Ascending aorta (tissue), 2 donors: Measurements from ENCODE around the gene CCDC172. TPM values are rescaled to one million over a fixed set of nuclear protein-coding genes. Genes with fewer than 3 reads are reported as not detected.

Experiments
- DNase-seq, 2 donors: peaks; one replicate each; pipeline ENCODE4 v3.0.0-alpha.2; 2019; ENCODE audit warnings: low spot score in 2 of 2
- H3K27ac ChIP-seq, 2 donors: fragments of 200-600 bp; sonication (generic); one replicate each; pipeline ENCODE4 v1.5.1; 2016 to 2017; ENCODE audit warnings: mild to moderate bottlenecking in 1 of 2
- H3K27me3 ChIP-seq: fragments of 200-600 bp; sonication (generic); one replicate; pipeline ENCODE4 v1.5.1; 2017
- H3K36me3 ChIP-seq, 2 donors: fragments of 200-600 bp; sonication (generic); one replicate each; pipeline ENCODE4 v1.5.1; 2016
- H3K4me1 ChIP-seq, 2 donors: fragments of 200-600 bp; sonication (generic); one replicate each; pipeline ENCODE4 v1.5.1; 2016 to 2017; ENCODE audit warnings: mild to moderate bottlenecking in 1 of 2
- H3K4me3 ChIP-seq, 2 donors: fragments of 200-600 bp; sonication (generic); one replicate each; pipeline ENCODE4 v1.5.1; 2016 to 2017; ENCODE audit warnings: mild to moderate bottlenecking in 1 of 2
- H3K9me3 ChIP-seq, 2 donors: fragments of 200-600 bp; sonication (generic); one replicate each; pipeline ENCODE4 v1.5.1; 2016
- CTCF ChIP-seq, 3 experiments: fragments of 200-600 bp in 2 of 3; fragments of 450-650 bp in 1 of 3; sonication (generic) in 2 of 3; IDR thresholded peaks; one replicate each; pipeline ENCODE4 v1.5.1; 2016 to 2019; ENCODE audit warnings: antibody characterized with exemption in 3 of 3, mild to moderate bottlenecking in 1 of 3, moderate library complexity in 1 of 3
- intact Hi-C: fragments of 100-400 bp; cut with DNase I; formaldehyde crosslinking; loops from one replicate; pipeline ENCODE4 v1.15.1; 2023
- total RNA-seq: library from RNA; depleted of rRNA; stranded (reverse); fragments of >200 nt; gene quantifications from one replicate; pipeline ENCODE4 v1.1.0, GENCODE V29; 2016

The CCDC172 gene
- total RNA-seq, 1 donor from 2014 or later, result not detected

- Histone ChIP-seq H3K4me1 (no peaks in the 10 kb centered on the region), H3K9me3 (no peaks in the 10 kb centered on the region), H3K27ac (no peak within 1 kb of the TSS), H3K27me3 (no peaks in the 10 kb centered on the region), H3K36me3 (no peaks in the 10 kb centered on the region), H3K4me3 (no peak within 1 kb of the TSS)
- DNase-seq, result no peak
- TF ChIP-seq CTCF (IDR thresholded peaks at IDR 0.05), result no peak
- intact Hi-C loops, result no loop called here
Observed at GRCh38 chr10:116427671-116428070, 103.4 kb downstream of the CCDC172 start, which contains the start of gene PNLIPRP3. TSS of gene PNLIPRP3 (plus strand) at chr10:116427847. CDS start at chr10:116428013, 166 bp downstream.

GRCh38 chr10:116429288-116429977 lies 105.2 kb downstream of the CCDC172 start:
- H3K4me3 ChIP-seq, result no peak overlapping the region
- no peaks in the 10 kb centered on the region for H3K9me3 ChIP-seq
- intact Hi-C loops, result no loop called here
- H3K27me3 ChIP-seq, result no peaks in the 10 kb centered on the region
- H3K4me1 ChIP-seq, result no peaks in the 10 kb centered on the region
- no peaks in the 10 kb centered on the region for H3K36me3 ChIP-seq
- DNase-seq, result no peak
- no peak overlapping the region for H3K27ac ChIP-seq
- TF ChIP-seq CTCF (IDR thresholded peaks at IDR 0.05), result no peak

Other genes starting within 250 kb of the CCDC172 start
- 7.0 TPM for gene GFRA1, start 51.2 kb upstream of the CCDC172 start, total RNA-seq
- not detected for gene PNLIPRP3, start 103.4 kb downstream of the CCDC172 start, total RNA-seq
- not detected for gene PNLIP, start 221.5 kb downstream of the CCDC172 start, total RNA-seq